Measurements from ENCODE around the gene MYRIP. TPM values are rescaled to one million over a fixed set of nuclear protein-coding genes. Genes with fewer than 3 reads are reported as not detected.
"Not testable (repeated sequence)": the region's sequence is repeated elsewhere in the genome, so short reads cannot be mapped to it uniquely, and the experiment has no call there.

Gene MYRIP
- total RNA-seq, 6 donors from 2014 or later = 0.55 to 4.3 (median 2.1) TPM; not detected in 1

- H3K36me3 ChIP-seq = no peaks in the 10 kb centered on the region
- peaks cover 0 to 5% (median 0%) of the 10 kb centered on the region in 4 donors for H3K9me3 ChIP-seq
- ATAC-seq (ENCODE audit: low FRiP score in 2 of 2) = no peak
- DNase-seq = no peak
- no peaks in the 10 kb centered on the region for H3K27me3 ChIP-seq
- no peaks in the 10 kb centered on the region for H3K4me1 ChIP-seq
- H3K4me3 ChIP-seq = no peak overlapping the region
- no peak overlapping the region for H3K27ac ChIP-seq
- TF ChIP-seq EP300 (IDR thresholded peaks at IDR 0.05) = no peak
- TF ChIP-seq POLR2A (IDR thresholded peaks at IDR 0.05) = no peak
- no peak for TF ChIP-seq POLR2AphosphoS5 (IDR thresholded peaks at IDR 0.05)
- no peak for TF ChIP-seq CTCF (IDR thresholded peaks at IDR 0.05)
These were observed 321.3 kb downstream of the MYRIP start for GRCh38 chr3:40130721-40131120.

GRCh38 chr3:40133886-40134575 lies 324.6 kb downstream of the MYRIP start:
- not testable (repeated sequence) for ATAC-seq (ENCODE audit: low FRiP score in 2 of 2); H3K36me3 ChIP-seq; H3K4me1 ChIP-seq; H3K27me3 ChIP-seq; H3K27ac ChIP-seq; H3K4me3 ChIP-seq; H3K9me3 ChIP-seq
- 89 to 93% methylated on average over 20 to 22 of the region's 22 CpGs for WGBS, 2 donors
- DNase-seq = peak in 1 of 2 donors; percentile 13

GRCh38 chr3:40137591-40138295 lies 328.3 kb downstream of the MYRIP start:
- no peaks in the 10 kb centered on the region for H3K4me1 ChIP-seq
- H3K27ac ChIP-seq = no peak overlapping the region
- 75 to 84% methylated on average over 5 of the region's 5 CpGs for WGBS, 2 donors
- no peak for TF ChIP-seq POLR2AphosphoS5 (IDR thresholded peaks at IDR 0.05)
- H3K9me3 ChIP-seq = peaks cover 0 to 5% (median 0%) of the 10 kb centered on the region in 4 donors
- DNase-seq (no peak), ATAC-seq (ENCODE audit: low FRiP score in 2 of 2) (no peak)
- no peaks in the 10 kb centered on the region for H3K27me3 ChIP-seq
- H3K36me3 ChIP-seq = no peaks in the 10 kb centered on the region
- no peak overlapping the region for H3K4me3 ChIP-seq

- 86 to 88% methylated on average over 10 of the region's 10 CpGs for WGBS, 2 donors
- H3K27me3 ChIP-seq = no peaks in the 10 kb centered on the region
- no peaks in the 10 kb centered on the region for H3K4me1 ChIP-seq
- no peak overlapping the region for H3K27ac ChIP-seq
- H3K4me3 ChIP-seq = no peak overlapping the region
- H3K9me3 ChIP-seq = no peaks in the 10 kb centered on the region
- TF ChIP-seq POLR2A (IDR thresholded peaks at IDR 0.05) (no peak), POLR2AphosphoS5 (IDR thresholded peaks at IDR 0.05) (no peak), EP300 (IDR thresholded peaks at IDR 0.05) (no peak), CTCF (IDR thresholded peaks at IDR 0.05) (no peak)
- no peak for DNase-seq
- no peak for ATAC-seq (ENCODE audit: low FRiP score in 2 of 2)
- H3K36me3 ChIP-seq = no peaks in the 10 kb centered on the region
These were observed 334.1 kb downstream of the MYRIP start for GRCh38 chr3:40143283-40144090.

- ATAC-seq (ENCODE audit: low FRiP score in 2 of 2) (no peak), DNase-seq (no peak)
- Histone ChIP-seq H3K9me3 (no peaks in the 10 kb centered on the region), H3K4me1 (no peaks in the 10 kb centered on the region), H3K27me3 (no peaks in the 10 kb centered on the region), H3K36me3 (no peaks in the 10 kb centered on the region), H3K27ac (no peak overlapping the region), H3K4me3 (no peak overlapping the region)
- TF ChIP-seq POLR2AphosphoS5 (IDR thresholded peaks at IDR 0.05) = no peak
- TF ChIP-seq EP300 (IDR thresholded peaks at IDR 0.05) = no peak
- no peak for TF ChIP-seq POLR2A (IDR thresholded peaks at IDR 0.05)
- no peak for TF ChIP-seq CTCF (IDR thresholded peaks at IDR 0.05)
- 70 to 85% methylated on average over 2 of the region's 2 CpGs for WGBS, 2 donors
These were observed 339.4 kb downstream of the MYRIP start for GRCh38 chr3:40148827-40149226.
